GM12801 (cell line): ENCODE results near the gene RPTOR.

Experiments
- TF ChIP-seq, protein P1 (sequence below): IDR thresholded peaks from one replicate; pipeline ENCODE4 v1.5.1; 2011; ENCODE audit warnings: control low read depth; ENCODE audit not compliant: insufficient read length; ENCODE audit errors: extremely low read depth

RPTOR gene

DNA sequence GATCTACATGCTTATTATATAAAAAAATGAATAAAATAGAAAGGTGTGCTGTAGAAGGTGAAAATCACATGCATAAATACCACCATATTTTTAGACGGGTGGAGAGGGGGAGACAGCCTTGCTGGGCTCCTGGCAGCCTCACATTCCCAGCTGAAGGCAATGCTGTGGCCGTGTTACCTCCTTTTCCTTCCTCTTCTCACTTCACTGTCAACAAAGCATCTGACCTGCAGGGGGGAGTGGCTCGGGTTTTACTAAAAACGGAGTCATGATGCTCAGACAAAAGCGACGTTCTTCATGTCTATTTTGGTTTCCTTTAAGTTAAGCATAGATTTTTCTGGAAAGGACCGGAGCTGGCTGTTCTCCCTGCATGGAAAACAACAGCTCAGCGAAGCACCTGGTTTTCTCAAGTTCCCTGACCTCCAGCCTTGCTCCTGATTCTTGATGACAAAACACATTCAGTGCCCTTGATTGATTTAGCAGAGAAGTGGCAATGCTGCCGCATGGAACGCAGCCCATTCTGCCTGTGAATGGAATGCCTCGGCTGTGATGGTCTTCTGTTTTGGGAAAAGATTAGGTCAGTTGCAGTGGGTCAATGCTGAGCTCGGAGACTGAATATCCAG lies 5.5 kb upstream of the RPTOR start:
- TF ChIP-seq, protein P1, sequence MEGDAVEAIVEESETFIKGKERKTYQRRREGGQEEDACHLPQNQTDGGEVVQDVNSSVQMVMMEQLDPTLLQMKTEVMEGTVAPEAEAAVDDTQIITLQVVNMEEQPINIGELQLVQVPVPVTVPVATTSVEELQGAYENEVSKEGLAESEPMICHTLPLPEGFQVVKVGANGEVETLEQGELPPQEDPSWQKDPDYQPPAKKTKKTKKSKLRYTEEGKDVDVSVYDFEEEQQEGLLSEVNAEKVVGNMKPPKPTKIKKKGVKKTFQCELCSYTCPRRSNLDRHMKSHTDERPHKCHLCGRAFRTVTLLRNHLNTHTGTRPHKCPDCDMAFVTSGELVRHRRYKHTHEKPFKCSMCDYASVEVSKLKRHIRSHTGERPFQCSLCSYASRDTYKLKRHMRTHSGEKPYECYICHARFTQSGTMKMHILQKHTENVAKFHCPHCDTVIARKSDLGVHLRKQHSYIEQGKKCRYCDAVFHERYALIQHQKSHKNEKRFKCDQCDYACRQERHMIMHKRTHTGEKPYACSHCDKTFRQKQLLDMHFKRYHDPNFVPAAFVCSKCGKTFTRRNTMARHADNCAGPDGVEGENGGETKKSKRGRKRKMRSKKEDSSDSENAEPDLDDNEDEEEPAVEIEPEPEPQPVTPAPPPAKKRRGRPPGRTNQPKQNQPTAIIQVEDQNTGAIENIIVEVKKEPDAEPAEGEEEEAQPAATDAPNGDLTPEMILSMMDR: no peak

DNA sequence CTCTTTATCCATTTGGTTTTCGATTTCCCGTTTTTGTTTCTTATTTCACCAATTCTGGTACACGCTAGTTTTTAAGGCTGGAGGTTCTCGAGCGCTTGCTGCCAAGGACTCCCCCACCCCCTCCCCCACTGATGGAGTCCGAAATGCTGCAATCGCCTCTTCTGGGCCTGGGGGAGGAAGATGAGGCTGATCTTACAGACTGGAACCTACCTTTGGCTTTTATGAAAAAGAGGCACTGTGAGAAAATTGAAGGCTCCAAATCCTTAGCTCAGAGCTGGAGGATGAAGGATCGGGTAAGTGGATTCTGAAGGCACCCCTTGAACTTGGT lies 825 bp downstream of the RPTOR start:
- TF ChIP-seq, protein P1: no peak

DNA sequence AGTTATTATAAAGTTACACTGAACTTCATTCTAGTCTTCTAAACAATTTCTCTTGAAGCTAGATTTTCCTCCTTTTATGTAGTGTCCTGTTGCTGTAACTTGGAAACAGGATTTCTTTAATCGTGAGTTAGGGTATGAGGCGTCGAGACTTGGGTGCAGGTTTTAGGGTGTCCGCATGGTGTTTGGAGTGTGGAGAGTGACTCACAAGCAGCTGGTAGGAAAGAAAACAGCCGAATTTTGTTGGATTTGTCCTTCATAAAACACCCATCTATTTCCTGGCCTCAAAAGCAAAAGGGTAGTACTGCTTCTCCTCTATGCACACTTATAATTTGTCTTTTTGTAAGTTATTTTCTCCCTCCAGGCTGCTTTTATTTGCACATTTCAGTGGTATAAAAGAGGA lies 1.6 kb downstream of the RPTOR start:
- TF ChIP-seq, protein P1: no peak

DNA sequence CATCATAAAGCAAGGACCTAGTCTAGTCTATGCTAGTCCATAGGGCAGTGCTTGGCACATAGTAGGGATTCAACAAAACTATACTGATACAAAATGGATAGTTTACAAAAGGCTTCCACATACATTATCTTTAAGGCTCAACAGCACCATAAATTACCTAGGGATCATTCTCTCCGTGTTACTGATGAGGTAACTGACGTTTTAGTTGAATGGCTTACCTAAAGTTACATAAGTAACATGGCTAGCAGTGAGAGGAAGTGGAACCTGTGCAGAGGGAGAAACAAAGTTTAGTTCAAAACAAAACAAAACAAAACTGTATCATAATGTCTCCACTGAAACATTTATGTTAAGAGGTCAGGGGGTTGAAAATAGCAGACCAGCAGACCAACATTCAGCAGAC lies 7.9 kb downstream of the RPTOR start:
- TF ChIP-seq, protein P1: no peak

DNA sequence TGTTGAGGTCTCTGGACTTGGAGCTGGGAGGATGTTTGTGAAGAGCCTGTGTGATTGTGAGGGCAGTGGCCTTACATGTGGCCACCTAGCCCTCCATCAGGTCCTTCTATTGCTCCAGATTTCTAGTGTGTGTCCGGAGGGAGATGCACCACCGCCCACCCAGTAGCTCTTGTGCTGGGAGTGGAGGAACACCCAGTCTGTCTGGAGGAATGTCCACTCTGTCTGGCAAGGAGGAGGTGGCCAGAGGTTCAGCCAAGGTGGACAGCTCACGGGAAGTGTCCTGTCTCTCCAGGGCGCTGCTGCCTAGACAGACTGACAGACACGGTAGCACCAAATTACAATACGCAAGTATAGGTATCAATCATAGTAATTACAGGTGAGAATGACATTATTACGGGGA lies 10.6 kb downstream of the RPTOR start:
- TF ChIP-seq, protein P1: no peak

DNA sequence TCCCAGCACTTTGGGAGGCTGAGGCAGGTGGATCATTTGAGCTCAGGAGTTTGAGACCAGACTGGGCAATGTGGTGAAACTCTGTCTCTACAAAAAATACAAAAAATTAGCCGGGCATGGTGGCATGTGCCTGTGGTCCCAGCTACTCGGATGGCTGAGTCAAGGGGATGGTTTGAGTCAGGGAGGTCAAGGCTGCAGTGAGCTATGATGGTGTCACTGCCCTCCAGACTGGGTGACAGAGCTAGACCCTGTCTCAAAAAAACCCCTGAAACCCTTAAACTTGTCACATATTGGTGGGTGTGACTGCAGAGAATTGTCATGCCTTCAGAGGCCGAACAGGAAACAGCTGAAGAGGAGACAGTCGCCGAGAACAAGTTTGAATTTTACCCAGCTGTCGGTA lies 13.4 kb downstream of the RPTOR start:
- TF ChIP-seq, protein P1: no peak

DNA sequence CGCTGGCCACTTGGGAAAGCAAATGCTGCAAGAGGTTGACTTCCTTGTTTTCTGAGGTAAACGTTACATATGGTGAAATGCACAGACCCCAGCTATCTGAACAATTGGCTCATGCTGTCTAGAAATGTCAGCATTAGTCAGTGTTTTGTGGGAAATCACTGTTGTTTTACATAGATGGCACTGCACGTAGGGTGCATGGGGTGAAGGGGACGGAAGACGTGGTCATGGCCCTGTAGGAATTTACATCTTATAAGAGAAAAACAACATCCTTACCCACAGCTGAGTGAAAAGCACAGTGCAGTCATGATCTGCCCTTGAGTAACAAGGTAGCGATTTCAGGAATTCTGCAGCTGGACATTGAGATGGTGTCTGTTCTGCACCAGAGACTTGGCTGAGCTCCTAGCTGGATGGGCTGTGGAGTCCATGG lies 15.2 kb downstream of the RPTOR start:
- TF ChIP-seq, protein P1: no peak

DNA sequence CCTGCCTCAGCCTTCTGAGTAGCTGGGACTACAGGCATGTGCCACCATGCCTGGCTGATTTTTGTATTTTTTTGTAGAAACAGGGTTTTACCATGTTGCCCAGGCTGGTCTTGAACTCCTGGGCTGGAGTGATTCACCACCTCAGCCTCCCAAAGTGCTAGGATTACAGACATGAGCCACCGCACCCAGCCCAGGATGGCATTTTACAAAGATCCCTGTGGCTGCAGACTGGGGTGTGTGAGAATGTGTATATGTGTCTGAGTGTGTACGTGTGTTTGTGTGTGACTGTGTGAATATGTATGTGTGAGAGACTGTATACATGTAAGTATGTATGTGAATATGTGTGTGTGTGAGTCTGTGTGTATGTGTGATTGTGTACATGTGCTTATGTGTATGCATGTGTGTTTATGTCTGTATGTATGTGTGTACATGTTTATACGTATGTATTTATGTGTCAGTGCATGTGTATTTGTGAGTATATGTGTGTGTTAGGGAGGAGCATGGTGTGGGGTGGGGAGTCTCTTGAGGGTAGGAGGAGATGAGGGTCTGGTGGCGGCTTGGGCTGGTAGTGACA lies 17.0 kb downstream of the RPTOR start:
- TF ChIP-seq, protein P1: no peak
